GM21515 (cell line): ENCODE results near the gene APEX1.
"Not testable (repeated sequence)": the region's sequence is repeated elsewhere in the genome, so short reads cannot be mapped to it uniquely, and the experiment has no call there.

Source experiments
- ATAC-seq: cut with Tn5 transposase; IDR thresholded peaks from one replicate; pipeline ENCODE4 v1.9.1; 2021; ENCODE audit not compliant: unreplicated experiment

The APEX1 gene

GRCh38 chr14:20472536-20473169 lies 17.6 kb downstream of the APEX1 start:
- no peak for ATAC-seq

DNA sequence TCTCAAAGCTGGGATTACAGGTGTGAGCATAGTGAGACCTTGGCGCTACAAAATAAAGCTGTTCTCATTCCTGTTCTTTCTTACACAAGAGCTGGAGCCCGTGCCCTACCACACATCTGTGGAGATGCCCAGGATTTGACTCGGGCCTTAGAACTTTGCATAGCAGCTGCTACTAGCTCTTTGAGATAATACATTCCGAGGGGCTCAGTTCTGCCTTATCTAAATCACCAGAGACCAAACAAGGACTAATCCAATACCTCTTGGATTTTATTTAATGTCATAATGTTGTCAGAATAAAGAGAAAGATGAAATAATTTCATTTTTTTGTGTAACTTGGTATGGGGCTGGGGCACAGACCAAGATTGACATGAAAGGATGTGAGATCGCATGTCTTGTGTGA lies 21.8 kb downstream of the APEX1 start:
- no peak for ATAC-seq

- no peak for ATAC-seq
These were observed 22.3 kb downstream of the APEX1 start for GRCh38 chr14:20477211-20477876.

GRCh38 chr14:20478894-20479293 lies 23.9 kb downstream of the APEX1 start:
- ATAC-seq = no peak

DNA sequence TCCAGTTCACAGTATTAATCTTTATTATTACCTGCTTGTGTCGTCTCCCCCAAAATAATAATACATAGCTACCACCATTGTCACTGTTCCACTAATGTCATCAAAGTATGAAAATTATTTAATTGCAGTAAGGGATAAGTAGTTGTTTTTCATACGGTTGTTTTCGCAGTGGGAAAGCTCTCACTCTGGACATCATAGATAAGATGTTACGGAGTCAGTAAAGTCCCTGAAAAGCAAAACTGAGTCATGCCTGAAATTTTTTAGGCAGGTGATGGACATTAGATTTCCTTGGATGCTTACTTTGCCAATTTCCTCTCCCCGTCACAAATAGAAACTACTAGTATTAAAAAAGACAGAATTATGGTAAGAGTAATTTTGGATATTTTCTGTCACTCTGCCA lies 27.4 kb downstream of the APEX1 start:
- ATAC-seq = no peak

- ATAC-seq = no peak
These were observed 30.9 kb downstream of the APEX1 start for GRCh38 chr14:20485900-20486299.

DNA sequence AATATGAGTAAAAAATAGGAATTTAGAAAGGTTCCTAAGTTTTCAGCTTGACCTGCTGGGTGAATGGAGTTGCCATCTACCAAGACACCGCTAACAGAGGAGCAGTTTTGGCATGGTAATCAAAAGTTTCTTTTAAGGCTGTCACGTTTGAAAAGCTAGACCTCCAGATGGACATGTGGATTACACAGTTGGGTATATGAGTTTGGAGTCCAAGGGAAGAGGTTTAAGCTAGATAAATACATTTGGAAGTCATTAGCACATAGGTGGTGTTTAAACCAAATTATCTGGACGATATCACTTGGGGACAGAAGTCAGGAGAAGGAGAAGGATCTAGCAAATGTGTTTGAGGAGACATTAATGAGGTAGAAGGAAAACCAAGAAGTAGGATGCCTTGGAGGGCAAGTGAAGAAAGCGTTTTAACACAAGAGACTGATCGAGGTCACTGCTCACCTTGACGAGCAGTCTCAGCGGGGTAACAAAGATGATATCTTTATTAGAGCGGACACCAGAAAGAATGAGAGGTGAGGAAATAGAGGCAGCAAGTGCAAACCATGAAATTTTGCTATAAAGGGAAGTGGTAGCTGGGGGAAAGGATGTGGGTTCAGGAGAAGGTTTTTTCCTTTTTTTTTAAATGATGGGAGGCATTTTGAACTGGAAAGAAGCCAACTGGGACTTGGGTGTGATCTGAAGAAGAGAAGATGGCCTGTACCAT lies 31.8 kb downstream of the APEX1 start:
- no peak for ATAC-seq

DNA sequence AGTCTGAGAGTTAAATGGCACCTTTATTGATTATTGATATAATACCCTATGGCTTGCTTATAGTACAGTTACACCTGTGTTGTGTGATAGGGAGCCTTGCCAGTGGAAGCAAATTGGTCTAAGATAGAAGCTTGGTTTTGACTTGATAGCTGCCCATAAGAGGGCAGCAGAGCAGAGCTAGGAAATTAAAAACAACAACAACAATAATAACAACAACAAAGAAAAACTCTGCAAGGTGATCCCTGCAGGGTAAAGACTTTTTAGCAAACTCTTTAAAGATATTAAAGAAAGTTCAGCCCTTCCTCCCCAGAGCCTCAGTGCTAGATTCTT lies 32.3 kb downstream of the APEX1 start:
- ATAC-seq = no peak

GRCh38 chr14:20489093-20489994 lies 34.3 kb downstream of the APEX1 start:
- no peak for ATAC-seq

DNA sequence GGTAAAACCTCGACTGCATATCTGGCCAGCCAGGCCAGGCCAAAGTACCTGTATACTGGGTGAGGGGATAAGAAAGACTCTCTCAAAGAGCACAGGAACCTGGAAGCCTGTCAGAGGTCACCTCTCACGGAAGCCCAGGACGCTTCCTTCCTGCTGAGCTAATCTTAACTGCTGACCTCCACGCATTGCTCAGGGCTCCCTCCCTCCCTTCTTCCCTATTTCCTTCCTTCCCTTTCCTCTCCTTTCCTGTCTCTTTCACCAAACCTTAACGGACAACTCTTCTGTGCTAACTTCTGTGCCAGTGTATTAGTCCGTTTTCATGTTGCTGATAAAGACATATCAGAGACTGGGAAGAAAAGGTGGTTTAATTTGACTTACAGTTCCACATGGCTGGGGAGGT lies 35.5 kb downstream of the APEX1 start:
- ATAC-seq = no peak

- ATAC-seq = no peak
These were observed 37.5 kb downstream of the APEX1 start for GRCh38 chr14:20492486-20492885.

- ATAC-seq = no peak
These were observed 38.6 kb downstream of the APEX1 start for GRCh38 chr14:20493634-20494033.

GRCh38 chr14:20494935-20495766 lies 40.1 kb downstream of the APEX1 start:
- ATAC-seq = no peak

- ATAC-seq = no peak
These were observed 43.6 kb downstream of the APEX1 start for GRCh38 chr14:20498622-20499021.

DNA sequence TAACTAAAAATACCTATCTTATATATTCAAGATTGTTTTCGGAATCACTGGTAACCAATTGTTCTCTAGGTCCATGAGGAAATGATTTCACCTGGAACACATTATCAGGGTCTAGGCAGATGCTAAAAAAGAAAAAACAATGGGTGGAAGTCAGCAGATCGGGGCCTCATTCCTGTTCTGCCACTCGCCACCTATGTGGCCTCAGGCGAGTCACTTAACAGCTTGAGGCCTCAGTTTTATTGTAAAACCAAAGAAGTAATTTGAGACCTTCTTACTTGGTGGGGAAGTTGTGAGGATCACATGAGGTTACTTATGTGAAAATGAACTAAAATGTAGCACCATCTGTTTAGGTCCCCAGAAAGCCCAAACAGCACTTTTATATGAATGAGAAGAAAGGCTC lies 44.1 kb downstream of the APEX1 start:
- ATAC-seq = no peak

DNA sequence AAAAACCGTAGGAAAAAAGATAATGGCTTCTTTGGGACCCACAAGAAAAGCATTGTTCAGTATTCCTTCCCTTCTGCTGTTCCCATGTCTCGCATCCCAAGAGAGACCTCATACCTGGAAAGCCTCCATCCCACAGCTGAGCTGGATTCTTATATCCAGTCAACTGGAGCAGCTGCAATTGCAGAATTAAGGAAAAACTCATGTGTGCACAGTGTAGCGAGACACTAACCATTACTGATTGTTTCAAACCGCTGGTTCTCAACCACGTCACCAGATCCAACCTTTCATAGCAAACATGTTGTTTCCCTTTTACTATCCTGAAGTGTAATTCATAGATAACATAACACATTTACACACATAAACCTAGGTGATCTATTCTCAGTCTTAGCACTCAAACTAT lies 44.9 kb downstream of the APEX1 start:
- no peak for ATAC-seq

GRCh38 chr14:20501346-20501745 lies 46.3 kb downstream of the APEX1 start:
- ATAC-seq = no peak

- ATAC-seq = no peak
These were observed 48.9 kb downstream of the APEX1 start for GRCh38 chr14:20503898-20504297.

- ATAC-seq = not testable (repeated sequence)
These were observed 51.2 kb downstream of the APEX1 start for GRCh38 chr14:20506276-20506675.

DNA sequence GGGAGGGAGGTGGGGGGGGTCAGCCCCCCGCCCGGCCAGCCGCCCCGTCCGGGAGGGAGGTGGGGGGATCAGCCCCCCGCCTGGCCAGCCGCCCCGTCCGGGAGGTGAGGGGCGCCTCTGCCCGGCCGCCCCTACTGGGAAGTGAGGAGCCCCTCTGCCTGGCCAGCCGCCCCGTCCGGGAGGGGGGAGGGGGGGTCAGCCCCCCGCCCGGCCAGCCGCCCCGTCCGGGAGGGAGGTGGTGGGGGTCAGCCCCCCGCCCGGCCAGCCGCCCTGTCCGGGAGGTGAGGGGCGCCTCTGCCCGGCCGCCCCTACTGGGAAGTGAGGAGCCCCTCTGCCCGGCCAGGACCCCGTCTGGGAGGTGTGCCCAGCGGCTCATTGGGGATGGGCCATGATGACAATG lies 51.7 kb downstream of the APEX1 start:
- ATAC-seq = not testable (repeated sequence)
